Naive B cell (primary cell): ENCODE measurements around the gene ZMYND19. TPM values are rescaled to one million over a fixed set of nuclear protein-coding genes. Genes with fewer than 3 reads are reported as not detected.
"Not testable (repeated sequence)": the region's sequence is repeated elsewhere in the genome, so short reads cannot be mapped to it uniquely, and the experiment has no call there.

Experiments used
- ATAC-seq, 2 donors: fragments of 150-1000 bp; cut with Tn5 transposase; 2 replicates each; pipeline ENCODE4 v1.10.0; 2021; ENCODE audit warnings: low read depth in 2 of 2, mild to moderate bottlenecking in 2 of 2, moderate library complexity in 2 of 2
- DNase-seq: peaks from one replicate; pipeline ENCODE4 v3.0.0; 2022
- H3K27ac Mint-ChIP-seq, 6 donors: one replicate each; pipeline ENCODE4 v1.8.0; 2020 to 2022; ENCODE audit warnings: mild to moderate bottlenecking in 6 of 6, mixed read lengths in 6 of 6, moderate library complexity in 5 of 6, inconsistent platforms in 2 of 6
- H3K27me3 Mint-ChIP-seq, 3 donors: one replicate each; pipeline ENCODE4 v1.8.0; 2021 to 2022; ENCODE audit warnings: mixed read lengths in 3 of 3, mild to moderate bottlenecking in 1 of 3
- H3K36me3 Mint-ChIP-seq, 2 donors: one replicate each; pipeline ENCODE4 v1.8.0; 2020 to 2022; ENCODE audit warnings: mixed read lengths in 2 of 2, inconsistent platforms in 1 of 2, mild to moderate bottlenecking in 1 of 2
- H3K4me1 Mint-ChIP-seq, 3 donors: one replicate each; pipeline ENCODE4 v1.8.0; 2020 to 2022; ENCODE audit warnings: mixed read lengths in 3 of 3, inconsistent platforms in 1 of 3, mild to moderate bottlenecking in 1 of 3, moderate library complexity in 1 of 3
- H3K4me3 Mint-ChIP-seq, 8 donors: one replicate each; pipeline ENCODE4 v1.8.0; 2020 to 2022; ENCODE audit warnings: mild to moderate bottlenecking in 8 of 8, mixed read lengths in 8 of 8, moderate library complexity in 8 of 8, inconsistent platforms in 2 of 8
- H3K9me3 Mint-ChIP-seq, 7 donors: one replicate each; pipeline ENCODE4 v1.8.0; 2020 to 2022; ENCODE audit warnings: mixed read lengths in 7 of 7, mild to moderate bottlenecking in 5 of 7, inconsistent platforms in 2 of 7, moderate library complexity in 1 of 7
- polyA plus RNA-seq, 6 donors: library from polyadenylated mRNA; unstranded; fragments of 300-500 nt; fragmentation: Illumina TruSeq; gene quantifications; one replicate each; pipeline ENCODE4 v1.2.3, GENCODE V29; 2021; ENCODE audit warnings: low read depth in 6 of 6

ZMYND19 gene
- polyA plus RNA-seq, 6 donors from 2014 or later, result 4.2 to 13.3 (median 7.2) TPM

DNA sequence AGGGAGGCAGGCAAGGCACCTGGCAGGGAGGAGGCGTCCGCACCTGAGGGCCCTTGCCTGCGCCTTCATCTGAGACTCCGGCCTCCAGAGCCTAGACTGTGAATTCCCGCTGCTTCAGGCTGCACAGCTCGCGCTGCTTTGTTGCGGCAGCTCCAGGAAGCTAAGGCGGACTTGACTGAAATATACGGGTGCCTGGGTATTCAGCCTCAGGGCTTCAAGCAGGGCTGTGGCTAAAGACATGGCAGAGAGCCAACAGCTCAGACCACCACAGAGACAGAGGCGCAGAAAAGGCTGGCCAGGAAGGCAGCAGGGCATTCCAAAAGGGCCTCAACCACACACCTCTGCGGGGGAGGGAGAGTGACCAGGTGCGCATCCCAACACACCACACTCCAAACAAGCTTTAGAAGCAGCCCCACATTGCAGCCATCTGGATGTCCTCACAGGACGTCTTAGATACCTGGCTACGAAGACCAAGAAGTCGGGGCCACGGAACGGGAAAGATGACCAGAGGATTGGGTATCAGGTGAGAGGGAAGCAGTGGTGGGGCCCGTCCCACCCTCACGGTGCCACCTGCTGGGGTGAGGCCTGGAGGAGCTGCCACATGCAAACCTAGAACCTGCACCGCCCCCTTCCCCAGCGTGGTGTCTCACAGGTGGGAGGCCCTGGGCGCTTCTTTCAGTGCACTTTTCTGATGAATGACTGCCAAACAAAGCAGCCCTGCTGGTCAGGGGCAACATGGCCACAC is 9.9 kb downstream of the ZMYND19 start:
- DNase-seq (no peak), ATAC-seq (no peak)
- no peak overlapping the region for H3K27ac Mint-ChIP-seq
- no peaks in the 10 kb centered on the region for H3K27me3 Mint-ChIP-seq
- H3K4me1 Mint-ChIP-seq, result peaks cover 16 to 33% (median 32%) of the 10 kb centered on the region in 3 donors
- H3K4me3 Mint-ChIP-seq, result peak overlapping the region in 2 of 8 donors; percentile 50 to 85
- peaks cover 4 to 7% of the 10 kb centered on the region in 2 donors for H3K36me3 Mint-ChIP-seq
- no peaks in the 10 kb centered on the region for H3K9me3 Mint-ChIP-seq

DNA sequence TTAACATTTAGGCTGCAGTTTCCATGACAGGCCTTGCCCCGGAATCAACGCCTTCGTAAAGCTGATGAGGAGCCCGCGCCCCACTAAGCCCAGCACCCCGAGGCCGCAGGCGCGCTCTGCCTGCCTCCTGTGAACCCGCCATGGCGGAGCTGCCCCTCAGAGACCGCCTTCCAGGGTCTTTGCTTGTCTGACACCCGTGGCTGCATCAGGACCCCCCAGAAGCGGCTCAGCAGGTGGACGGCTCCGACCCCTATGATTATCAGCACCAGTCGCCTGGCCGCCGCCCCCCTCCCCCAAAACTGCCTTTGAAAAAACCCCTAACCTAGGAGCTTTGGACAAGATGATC is 11.1 kb downstream of the ZMYND19 start:
- Mint-ChIP-seq H3K9me3 (no peaks in the 10 kb centered on the region), H3K36me3 (peaks cover 8 to 12% of the 10 kb centered on the region in 2 donors), H3K4me1 (peaks cover 21 to 40% (median 34%) of the 10 kb centered on the region in 3 donors), H3K27me3 (no peaks in the 10 kb centered on the region), H3K27ac (peak overlapping the region in 3 of 6 donors; percentile 34 to 85 (median 79)), H3K4me3 (peak overlapping the region; percentile 72 to 90 (median 84))
- ATAC-seq (no peak), DNase-seq (no peak)

DNA sequence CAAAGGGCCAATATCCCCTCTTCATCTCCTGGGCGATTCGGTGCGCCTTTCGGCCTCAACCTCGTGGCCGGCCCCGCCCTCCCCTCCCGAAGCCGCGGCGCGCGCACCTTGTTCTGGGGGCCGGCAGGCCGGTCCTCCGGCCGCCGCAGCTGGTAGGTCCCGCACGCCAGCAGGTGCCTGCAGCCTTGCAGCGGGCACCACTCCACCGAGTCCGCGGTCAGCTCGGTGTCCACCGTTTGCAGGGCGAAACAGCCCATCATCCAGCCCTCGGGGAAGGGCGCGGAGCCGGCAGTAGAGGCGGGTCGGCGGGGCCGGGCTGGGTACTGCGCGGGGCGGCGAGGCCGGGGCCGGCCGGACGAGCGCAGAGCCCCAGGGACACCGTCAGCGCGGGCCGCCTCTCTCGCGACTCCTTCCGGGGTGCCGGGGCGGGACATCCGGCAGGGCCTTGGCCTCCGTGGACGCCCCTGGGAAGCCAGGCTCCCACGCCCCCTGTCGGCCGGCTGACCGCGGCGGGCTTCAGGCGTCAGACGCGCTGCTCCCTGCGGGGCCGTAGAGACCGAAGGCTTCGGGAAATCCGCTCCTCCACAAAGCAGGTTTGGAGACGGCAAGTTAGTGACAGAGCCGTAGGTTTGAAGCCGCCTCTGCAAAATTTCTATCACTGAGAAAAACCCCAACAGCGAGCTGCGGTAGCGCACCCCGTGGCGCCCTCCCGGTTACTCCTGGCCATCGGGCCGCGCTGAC is 11.6 kb downstream of the ZMYND19 start, which contains the start of gene DPH7:
TSS of gene DPH7 (minus strand) at position 408 of the 741 bp plus-strand sequence. CDS start at position 260, 148 bp downstream.
- Mint-ChIP-seq H3K9me3 (no peaks in the 10 kb centered on the region), H3K36me3 (peaks cover 8 to 12% of the 10 kb centered on the region in 2 donors), H3K27ac (peak within 1 kb of the TSS in 4 of 6 donors; percentile 34 to 85 (median 63)), H3K4me1 (peaks cover 21 to 40% (median 34%) of the 10 kb centered on the region in 3 donors), H3K4me3 (peak within 1 kb of the TSS; percentile 76 to 93 (median 84)), H3K27me3 (no peaks in the 10 kb centered on the region)
- peak; percentile 94 for DNase-seq
- peak; percentile 98 to 99 for ATAC-seq

DNA sequence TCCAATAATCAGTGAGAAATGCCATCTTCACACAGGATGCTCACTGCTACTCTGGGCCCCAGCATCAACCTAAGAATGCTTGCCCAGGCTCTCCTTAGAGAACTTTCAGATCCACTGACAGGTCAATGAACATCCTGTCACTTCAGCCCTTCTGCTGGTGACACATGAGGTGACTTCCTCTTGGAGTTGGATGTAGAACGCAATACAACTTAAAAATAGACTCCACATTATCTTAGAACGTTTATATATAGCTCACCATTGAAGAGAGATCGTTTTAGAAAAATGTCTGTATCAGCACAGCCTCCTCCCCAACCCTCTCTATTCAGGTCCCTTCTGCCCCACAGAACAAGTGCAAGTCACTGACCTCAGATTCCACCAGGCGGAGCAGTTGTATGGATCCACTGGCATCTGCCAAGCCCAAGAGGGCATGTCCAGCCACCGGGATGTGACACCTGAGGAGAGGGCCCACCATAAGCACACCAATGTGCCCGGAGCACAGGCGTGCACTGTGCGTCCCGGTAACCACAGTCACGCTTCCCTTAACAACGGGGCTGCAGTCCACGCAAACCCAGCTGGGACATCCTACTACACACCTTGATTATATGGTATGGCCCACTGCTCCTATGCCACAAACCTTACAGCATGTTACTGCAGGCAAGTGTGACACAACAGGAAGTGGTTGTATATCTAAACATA is 14.4 kb downstream of the ZMYND19 start:
- Mint-ChIP-seq H3K4me1 (peaks cover 25 to 45% (median 35%) of the 10 kb centered on the region in 3 donors), H3K9me3 (no peaks in the 10 kb centered on the region), H3K27ac (peak overlapping the region in 2 of 6 donors; percentile 37 to 47), H3K4me3 (peak overlapping the region in 5 of 8 donors; percentile 36 to 75 (median 67)), H3K27me3 (no peaks in the 10 kb centered on the region), H3K36me3 (peaks cover 17 to 19% of the 10 kb centered on the region in 2 donors)
- no peak for ATAC-seq
- no peak for DNase-seq

DNA sequence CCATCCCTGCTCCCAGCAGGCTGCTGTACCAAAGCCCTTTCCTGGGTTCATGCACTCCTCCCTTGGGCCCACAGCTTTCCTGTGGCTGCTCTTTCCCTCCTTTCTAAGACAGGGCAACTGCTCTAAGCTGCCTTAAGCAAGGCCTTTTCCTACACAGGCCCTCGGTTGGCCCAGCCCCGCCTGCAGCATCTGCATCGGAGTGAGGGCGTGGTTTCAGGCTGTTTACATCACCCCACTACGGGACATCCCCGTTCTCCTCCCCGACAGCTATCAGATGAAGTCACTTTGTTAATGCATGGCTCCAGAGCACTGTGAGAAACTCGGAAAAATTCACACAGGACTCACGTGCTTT is 15.0 kb downstream of the ZMYND19 start:
- ATAC-seq (no peak), DNase-seq (no peak)
- Mint-ChIP-seq H3K36me3 (peaks cover 17 to 19% of the 10 kb centered on the region in 2 donors), H3K4me1 (peaks cover 31 to 50% (median 41%) of the 10 kb centered on the region in 3 donors), H3K27me3 (no peaks in the 10 kb centered on the region), H3K27ac (peak overlapping the region in 1 of 6 donors; percentile 37), H3K4me3 (peak overlapping the region in 1 of 8 donors; percentile 75), H3K9me3 (no peaks in the 10 kb centered on the region)

DNA sequence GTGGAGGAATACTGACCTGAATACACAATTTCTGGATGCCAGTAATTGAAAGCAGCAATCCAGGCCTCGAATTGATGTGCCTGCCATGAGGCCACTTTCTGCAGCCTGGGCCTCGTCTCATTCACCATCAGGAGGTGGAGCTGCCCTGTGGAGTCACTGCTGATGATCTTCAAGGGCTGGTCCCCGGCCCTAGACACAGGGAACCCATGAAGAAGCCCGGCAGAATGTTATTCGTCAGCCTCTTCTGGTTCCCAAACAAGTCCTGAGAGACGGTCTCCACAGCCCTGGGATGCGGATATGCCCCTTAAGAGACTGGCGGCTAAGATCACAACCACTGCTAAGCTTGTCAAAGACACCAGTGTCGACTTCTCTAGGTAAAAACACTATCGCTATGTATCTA is 16.1 kb downstream of the ZMYND19 start:
- Mint-ChIP-seq H3K36me3 (peaks cover 17 to 19% of the 10 kb centered on the region in 2 donors), H3K4me3 (no peak overlapping the region), H3K4me1 (peaks cover 36 to 50% (median 38%) of the 10 kb centered on the region in 3 donors), H3K27ac (no peak overlapping the region), H3K9me3 (no peaks in the 10 kb centered on the region), H3K27me3 (no peaks in the 10 kb centered on the region)
- ATAC-seq (no peak), DNase-seq (no peak)

DNA sequence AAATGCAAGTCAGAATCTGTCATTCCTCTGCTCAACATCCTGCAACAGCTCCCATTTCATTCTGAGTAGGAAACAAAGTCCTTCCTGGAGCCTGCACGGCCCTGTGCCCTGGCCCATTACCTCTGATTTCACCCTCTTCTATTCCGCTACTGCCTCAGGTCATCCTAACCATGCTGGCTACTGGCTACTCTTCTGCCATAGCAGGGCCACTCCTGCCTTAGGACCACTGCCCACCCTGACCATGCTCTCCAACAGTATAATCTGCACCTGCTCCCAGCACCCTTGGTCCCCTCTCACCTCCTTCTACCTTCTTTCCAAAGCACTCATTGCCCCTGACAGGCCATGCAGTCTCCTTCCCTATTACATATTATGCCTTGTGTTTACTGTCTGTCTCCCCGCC is 19.7 kb downstream of the ZMYND19 start:
- ATAC-seq (no peak), DNase-seq (no peak)
- Mint-ChIP-seq H3K4me1 (peaks cover 18 to 31% (median 29%) of the 10 kb centered on the region in 3 donors), H3K27me3 (no peaks in the 10 kb centered on the region), H3K4me3 (peak overlapping the region in 2 of 8 donors; percentile 32 to 44), H3K36me3 (peaks cover 15 to 16% of the 10 kb centered on the region in 2 donors), H3K9me3 (peaks cover 0 to 2% (median 0%) of the 10 kb centered on the region in 7 donors), H3K27ac (peak overlapping the region in 5 of 6 donors; percentile 59 to 91 (median 76))

DNA sequence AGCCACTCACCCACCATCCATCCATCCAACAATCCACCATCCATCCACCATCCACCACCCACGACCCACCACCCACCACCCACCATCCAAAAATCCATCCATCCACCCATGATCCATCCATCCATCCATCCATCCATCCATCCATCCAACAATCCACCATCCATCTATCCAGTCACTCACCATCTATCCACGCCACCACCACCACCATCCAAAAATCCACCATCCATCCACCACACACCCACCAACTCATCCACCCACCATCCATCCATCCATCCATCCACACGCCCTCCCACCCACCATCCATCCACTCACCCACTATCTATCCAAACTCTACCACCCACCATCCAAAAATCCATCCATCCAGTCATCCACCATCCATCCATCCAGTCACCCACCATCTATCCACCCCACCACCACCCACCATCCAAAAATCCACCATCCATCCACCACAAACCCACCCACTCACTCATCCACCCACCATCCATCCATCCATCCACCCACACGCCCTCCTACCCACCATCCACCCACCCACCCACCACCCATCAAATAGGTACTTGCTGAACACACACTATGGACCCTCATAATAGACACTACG is 20.6 kb downstream of the ZMYND19 start:
- Mint-ChIP-seq H3K36me3 (peaks cover 8 to 9% of the 10 kb centered on the region in 2 donors), H3K4me3 (no peak overlapping the region), H3K27ac (peak overlapping the region in 1 of 6 donors; percentile 67), H3K27me3 (no peaks in the 10 kb centered on the region), H3K9me3 (peaks cover 0 to 2% (median 0%) of the 10 kb centered on the region in 7 donors), H3K4me1 (peaks cover 14 to 25% (median 25%) of the 10 kb centered on the region in 3 donors)
- DNase-seq, result no peak
- no peak for ATAC-seq

DNA sequence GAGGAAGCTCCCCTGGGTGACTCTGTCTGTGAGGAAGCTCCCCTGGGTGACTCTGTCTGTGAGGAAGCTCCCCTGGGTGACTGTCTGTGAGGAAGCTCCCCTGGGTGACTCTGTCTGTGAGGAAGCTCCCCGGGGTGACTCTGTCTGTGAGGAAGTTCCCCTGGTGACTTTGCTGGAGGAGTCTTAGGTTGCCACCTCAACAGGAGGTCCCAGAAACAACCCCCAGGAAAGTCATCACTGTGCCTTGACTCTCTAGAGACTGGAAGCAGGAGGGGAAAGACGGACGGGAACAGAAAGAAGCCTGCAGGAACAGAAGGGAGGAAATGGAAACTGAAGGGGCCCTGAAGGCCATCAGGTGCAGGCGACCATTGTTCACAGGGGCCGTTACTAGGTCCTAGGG is 21.9 kb downstream of the ZMYND19 start:
- peak overlapping the region; percentile 38 to 92 (median 86) for H3K27ac Mint-ChIP-seq
- peaks cover 24 to 38% (median 37%) of the 10 kb centered on the region in 3 donors for H3K4me1 Mint-ChIP-seq
- peak; percentile 41 to 65 for ATAC-seq
- peak overlapping the region in 1 of 8 donors; percentile 47 for H3K4me3 Mint-ChIP-seq
- DNase-seq, H3K27me3 Mint-ChIP-seq, H3K9me3 Mint-ChIP-seq: not testable (repeated sequence)
- H3K36me3 Mint-ChIP-seq, result peaks cover 16 to 20% of the 10 kb centered on the region in 2 donors

DNA sequence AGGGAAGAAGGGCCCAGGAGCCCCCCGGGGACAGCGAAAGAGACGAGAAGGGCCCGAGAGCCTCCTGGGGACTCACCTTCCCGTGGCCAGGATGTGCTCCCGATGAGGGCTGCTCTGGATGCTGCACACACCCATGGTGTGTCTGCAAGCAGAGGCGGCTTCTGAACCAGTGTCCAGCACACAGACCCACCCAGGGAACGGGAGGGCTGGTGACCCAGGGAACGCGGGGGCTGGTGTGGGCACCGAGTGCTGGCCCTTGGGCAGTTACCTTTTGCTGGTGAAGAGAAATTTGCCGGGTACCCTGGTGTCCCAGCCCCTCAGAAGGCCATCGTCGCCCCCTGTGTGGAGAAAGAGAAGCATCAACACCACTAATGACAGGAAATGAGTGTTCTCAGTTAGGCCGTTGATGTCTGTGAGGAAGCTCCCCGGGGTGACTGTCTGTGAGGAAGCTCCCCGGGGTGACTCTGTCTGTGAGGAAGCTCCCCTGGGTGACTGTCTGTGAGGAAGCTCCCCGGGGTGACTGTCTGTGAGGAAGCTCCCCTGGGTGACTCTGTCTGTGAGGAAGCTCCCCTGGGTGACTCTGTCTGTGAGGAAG is 25.4 kb downstream of the ZMYND19 start:
- ATAC-seq (peak in 1 of 2 donors; percentile 30), DNase-seq (no peak)
- no peaks in the 10 kb centered on the region for H3K27me3 Mint-ChIP-seq
- H3K27ac Mint-ChIP-seq, result peak overlapping the region in 3 of 6 donors; percentile 72 to 80 (median 76)
- H3K36me3 Mint-ChIP-seq, result peaks cover 8 to 17% of the 10 kb centered on the region in 2 donors
- H3K4me1 Mint-ChIP-seq, result peaks cover 19 to 30% (median 26%) of the 10 kb centered on the region in 3 donors
- no peak overlapping the region for H3K4me3 Mint-ChIP-seq
- H3K9me3 Mint-ChIP-seq, result peaks cover 0 to 9% (median 4%) of the 10 kb centered on the region in 7 donors

DNA sequence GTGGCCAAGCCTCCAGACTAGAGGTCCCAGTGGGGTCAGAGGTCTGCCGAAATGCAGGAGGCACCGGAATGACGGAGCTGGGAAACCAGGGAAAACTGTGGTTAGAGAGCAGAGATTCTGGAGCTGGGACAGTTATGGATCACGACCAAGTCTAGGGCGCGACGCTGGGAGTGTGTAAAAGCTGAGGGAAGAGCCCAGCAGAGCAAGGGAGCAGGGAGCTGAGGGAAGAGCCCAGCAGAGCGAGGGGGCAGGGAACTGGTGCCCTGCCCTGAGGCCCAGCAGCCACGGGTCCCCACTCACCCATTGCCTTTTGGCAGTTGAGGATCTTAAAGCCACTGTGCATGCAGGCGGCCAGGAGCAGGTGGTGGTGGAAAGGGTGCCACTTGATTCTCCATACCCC is 26.2 kb downstream of the ZMYND19 start:
- Mint-ChIP-seq H3K27me3 (no peaks in the 10 kb centered on the region), H3K36me3 (peaks cover 8 to 21% of the 10 kb centered on the region in 2 donors), H3K4me3 (peak overlapping the region in 2 of 8 donors; percentile 45 to 73), H3K9me3 (peaks cover 0 to 9% (median 4%) of the 10 kb centered on the region in 7 donors), H3K4me1 (peaks cover 19 to 27% (median 26%) of the 10 kb centered on the region in 3 donors), H3K27ac (peak overlapping the region in 3 of 6 donors; percentile 66 to 80 (median 74))
- DNase-seq, result no peak
- no peak for ATAC-seq

DNA sequence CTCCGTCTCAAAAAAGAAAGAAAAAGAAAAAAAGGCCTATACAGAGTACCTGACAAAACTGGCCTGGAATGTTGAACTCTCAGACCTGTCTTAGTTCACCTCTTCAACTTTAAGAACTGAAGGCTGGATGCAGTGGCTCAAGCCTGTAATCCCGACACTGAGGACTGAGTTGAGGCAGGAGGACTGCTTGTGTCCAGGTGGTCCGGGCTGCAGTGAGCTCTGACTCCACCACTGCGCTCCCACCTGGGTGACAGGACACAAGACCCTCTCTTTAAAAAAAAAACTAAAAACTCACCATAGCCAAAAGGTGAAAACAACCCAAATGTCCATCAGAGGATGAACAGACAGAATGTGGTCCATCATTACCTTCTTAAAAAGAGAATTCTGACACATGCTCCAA is 32.2 kb downstream of the ZMYND19 start:
- ATAC-seq (no peak), DNase-seq (no peak)
- Mint-ChIP-seq H3K9me3 (peaks cover 0 to 1% (median 0%) of the 10 kb centered on the region in 7 donors), H3K36me3 (peaks cover 12 to 16% of the 10 kb centered on the region in 2 donors), H3K27ac (peak overlapping the region in 1 of 6 donors; percentile 74), H3K27me3 (no peaks in the 10 kb centered on the region), H3K4me1 (peaks cover 0 to 10% (median 7%) of the 10 kb centered on the region in 3 donors), H3K4me3 (no peak overlapping the region)
